ENCODE results near the gene ADD2. TPM values are rescaled to one million over a fixed set of nuclear protein-coding genes. Genes with fewer than 3 reads are reported as not detected.

Gene ADD2
- total and polyA plus RNA-seq, 7 donors: 0.09 to 2.6 (median 0.85) TPM

DNA sequence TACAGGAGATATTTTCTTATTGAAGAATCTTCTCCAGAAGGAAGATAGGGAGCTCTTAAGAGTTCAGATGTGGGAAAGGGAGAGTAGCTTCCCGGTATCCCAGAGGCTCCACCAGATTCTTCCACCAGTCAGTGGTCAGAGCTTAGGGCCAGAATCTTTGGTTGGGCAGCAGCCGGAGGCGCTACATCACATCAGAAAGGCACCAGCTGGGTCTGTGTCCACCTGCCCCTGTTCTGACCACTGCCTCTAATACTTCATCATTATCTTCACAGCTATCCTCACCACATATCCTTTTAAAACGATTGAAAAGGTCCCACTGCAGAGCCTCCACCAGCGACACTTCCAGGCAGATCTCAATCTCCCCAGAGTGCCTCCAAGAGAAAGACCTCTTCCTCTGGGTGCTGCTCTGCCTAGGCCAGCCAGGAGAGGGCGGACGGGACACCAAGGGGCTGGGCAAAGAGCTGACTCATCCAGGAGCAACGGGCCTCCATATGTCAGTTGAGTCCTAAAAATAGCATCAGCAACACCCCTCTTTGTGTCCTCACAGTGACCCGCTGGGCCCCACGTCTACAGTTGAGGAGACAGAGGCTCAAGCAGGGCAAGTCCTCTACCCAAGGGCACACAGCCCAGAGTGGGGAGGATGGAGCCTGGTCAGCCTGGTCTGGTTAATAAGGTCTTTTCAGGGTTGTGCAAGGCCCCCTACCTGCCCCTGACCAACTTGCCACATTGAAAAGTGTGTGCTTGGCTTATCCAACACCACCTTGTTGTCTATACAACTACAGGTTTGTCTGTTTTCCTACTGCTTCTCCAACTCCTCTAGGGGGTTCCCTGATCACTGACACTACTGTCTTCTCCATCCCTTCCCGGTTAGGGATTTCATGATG lies 81.2 kb downstream of the ADD2 start:
- intact Hi-C loops (cut with DNase I): no loop called here
- Histone ChIP-seq H3K9me3 (no peaks in the 10 kb centered on the region), H3K4me1 (no peaks in the 10 kb centered on the region), H3K36me3 (ENCODE audit: insufficient read depth in 1 of 2, low read depth in 1 of 2) (no peaks in the 10 kb centered on the region), H3K4me3 (no peak overlapping the region), H3K27me3 (ENCODE audit: insufficient read depth in 3 of 3, low read length in 2 of 3) (peaks cover 0 to under 1% (median 0%) of the 10 kb centered on the region in 3 donors), H3K27ac (no peak overlapping the region)
- 59 to 64% (median 63%) methylated on average over 11 of the region's 11 CpGs for WGBS, 3 donors
- ATAC-seq (peak; percentile 57 to 85 (median 71)), DNase-seq (peak in 1 of 2 donors; percentile 20)
- TF ChIP-seq, protein P1, sequence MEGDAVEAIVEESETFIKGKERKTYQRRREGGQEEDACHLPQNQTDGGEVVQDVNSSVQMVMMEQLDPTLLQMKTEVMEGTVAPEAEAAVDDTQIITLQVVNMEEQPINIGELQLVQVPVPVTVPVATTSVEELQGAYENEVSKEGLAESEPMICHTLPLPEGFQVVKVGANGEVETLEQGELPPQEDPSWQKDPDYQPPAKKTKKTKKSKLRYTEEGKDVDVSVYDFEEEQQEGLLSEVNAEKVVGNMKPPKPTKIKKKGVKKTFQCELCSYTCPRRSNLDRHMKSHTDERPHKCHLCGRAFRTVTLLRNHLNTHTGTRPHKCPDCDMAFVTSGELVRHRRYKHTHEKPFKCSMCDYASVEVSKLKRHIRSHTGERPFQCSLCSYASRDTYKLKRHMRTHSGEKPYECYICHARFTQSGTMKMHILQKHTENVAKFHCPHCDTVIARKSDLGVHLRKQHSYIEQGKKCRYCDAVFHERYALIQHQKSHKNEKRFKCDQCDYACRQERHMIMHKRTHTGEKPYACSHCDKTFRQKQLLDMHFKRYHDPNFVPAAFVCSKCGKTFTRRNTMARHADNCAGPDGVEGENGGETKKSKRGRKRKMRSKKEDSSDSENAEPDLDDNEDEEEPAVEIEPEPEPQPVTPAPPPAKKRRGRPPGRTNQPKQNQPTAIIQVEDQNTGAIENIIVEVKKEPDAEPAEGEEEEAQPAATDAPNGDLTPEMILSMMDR (IDR thresholded peaks at IDR 0.05): no peak

DNA sequence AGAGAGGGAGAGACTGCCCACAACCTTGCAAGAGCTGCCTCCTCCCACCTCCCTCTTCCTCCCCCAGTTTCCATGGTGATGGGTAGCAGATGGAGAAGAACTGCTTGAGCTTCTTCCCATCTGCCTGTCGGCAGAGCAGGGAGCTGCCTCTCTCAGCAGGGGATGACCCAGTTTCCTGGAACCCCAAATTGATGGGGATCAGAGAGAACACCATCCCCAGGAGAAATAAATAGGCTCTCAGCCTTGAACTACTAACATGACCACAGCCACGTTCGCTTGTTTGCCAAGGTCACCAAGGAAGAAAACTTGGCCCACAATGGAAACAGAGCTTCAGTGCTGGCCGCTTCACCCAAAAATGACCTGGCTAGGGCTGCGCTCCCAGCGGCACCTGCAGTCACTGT lies 82.2 kb downstream of the ADD2 start:
- no peaks in the 10 kb centered on the region for H3K27me3 ChIP-seq (ENCODE audit: insufficient read depth in 3 of 3, low read length in 2 of 3)
- H3K9me3 ChIP-seq: no peaks in the 10 kb centered on the region
- no peaks in the 10 kb centered on the region for H3K36me3 ChIP-seq (ENCODE audit: insufficient read depth in 1 of 2, low read depth in 1 of 2)
- ATAC-seq (no peak), DNase-seq (no peak)
- intact Hi-C loops (cut with DNase I): no loop called here
- TF ChIP-seq, protein P1 (IDR thresholded peaks at IDR 0.05): no peak
- H3K4me3 ChIP-seq: no peak overlapping the region
- H3K27ac ChIP-seq: no peak overlapping the region
- H3K4me1 ChIP-seq: no peaks in the 10 kb centered on the region
- WGBS, 3 donors: 77 to 85% (median 81%) methylated on average over 6 of the region's 6 CpGs

DNA sequence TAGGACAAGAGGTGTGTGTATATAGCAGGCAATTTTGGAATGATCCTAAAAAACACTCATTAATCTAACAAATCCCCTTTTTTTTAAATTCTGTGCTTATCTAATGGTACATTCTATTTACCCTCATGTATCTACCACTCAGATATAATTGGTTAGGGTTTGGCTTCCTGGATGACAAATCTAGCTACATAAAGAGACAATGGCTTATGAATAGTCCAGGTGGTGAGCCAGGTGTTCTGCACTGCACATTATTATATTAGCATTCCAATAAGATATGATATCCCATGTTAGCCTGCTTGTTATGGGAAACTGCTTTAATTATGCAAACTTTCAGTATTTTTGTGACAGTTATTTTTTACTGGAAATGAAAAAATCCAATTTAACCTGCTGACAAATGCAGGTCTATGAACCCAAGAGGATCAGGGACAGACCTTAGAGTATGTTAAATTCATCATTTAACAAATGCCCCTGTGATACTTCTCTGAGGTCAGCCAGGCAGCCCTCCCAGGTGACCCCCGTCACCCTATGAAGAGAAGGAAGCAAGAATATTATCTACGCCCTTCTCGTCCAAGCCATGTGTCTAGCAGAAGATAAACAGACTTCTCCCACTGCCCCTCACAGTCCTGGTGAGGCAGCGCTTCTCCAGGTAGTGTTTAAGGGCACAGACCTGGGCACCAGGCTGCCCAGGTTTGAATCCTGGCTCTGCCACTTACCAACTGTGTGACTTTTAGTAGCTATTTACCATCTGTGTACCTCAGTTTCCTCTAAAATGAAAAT lies 83.0 kb downstream of the ADD2 start:
- intact Hi-C loops (cut with DNase I): no loop called here
- no peak overlapping the region for H3K27ac ChIP-seq
- 74 to 80% (median 79%) methylated on average over 4 of the region's 4 CpGs for WGBS, 3 donors

DNA sequence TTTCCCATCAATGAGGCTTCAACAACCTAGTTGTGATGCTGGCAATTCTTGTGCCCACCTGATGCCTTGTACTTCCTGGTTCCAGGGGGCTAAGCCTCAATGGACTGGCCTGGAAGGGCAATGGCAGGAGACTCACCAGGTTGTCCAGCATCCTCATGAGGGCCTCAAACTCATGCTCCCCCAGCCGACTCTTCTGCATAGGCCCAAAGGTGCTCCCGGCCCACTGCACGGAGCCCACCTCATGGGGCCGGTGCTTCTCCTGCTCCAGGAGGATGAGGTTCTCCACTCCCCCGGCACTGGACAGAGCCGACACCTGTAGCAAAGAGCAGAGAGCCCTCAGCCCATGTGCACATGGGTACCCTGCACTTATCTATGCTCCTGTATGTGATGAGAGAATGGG lies 84.5 kb downstream of the ADD2 start:
- no peaks in the 10 kb centered on the region for H3K27me3 ChIP-seq (ENCODE audit: insufficient read depth in 3 of 3, low read length in 2 of 3)
- TF ChIP-seq, protein P1 (IDR thresholded peaks at IDR 0.05): no peak
- ATAC-seq (no peak), DNase-seq (no peak)
- intact Hi-C loops (cut with DNase I): no loop called here
- no peak overlapping the region for H3K27ac ChIP-seq
- H3K4me1 ChIP-seq: no peaks in the 10 kb centered on the region
- no peaks in the 10 kb centered on the region for H3K36me3 ChIP-seq (ENCODE audit: insufficient read depth in 1 of 2, low read depth in 1 of 2)
- H3K9me3 ChIP-seq: no peaks in the 10 kb centered on the region
- H3K4me3 ChIP-seq: no peak overlapping the region
- WGBS, 3 donors: 95 to 97% (median 96%) methylated on average over 6 of the region's 6 CpGs

More for the DNA sequence above, 83.0 kb downstream of the ADD2 start:
- Histone ChIP-seq H3K36me3 (ENCODE audit: insufficient read depth in 1 of 2, low read depth in 1 of 2) (no peaks in the 10 kb centered on the region), H3K4me1 (no peaks in the 10 kb centered on the region), H3K27me3 (ENCODE audit: insufficient read depth in 3 of 3, low read length in 2 of 3) (no peaks in the 10 kb centered on the region), H3K9me3 (no peaks in the 10 kb centered on the region), H3K4me3 (no peak overlapping the region)
- TF ChIP-seq, protein P1 (IDR thresholded peaks at IDR 0.05): no peak
- ATAC-seq: no peak
- no peak for DNase-seq
